A673 (cell line): ENCODE results near the gene ABR. TPM values are rescaled to one million over a fixed set of nuclear protein-coding genes. Genes with fewer than 3 reads are reported as not detected.

Experiments used
- BruUV-seq: library from RNA; stranded (reverse); fragments of 400-500 nt; replicated peaks from 2 replicates; lab custom pipeline; 2021; lab: Mats Ljungman, UMichigan
- CTCF ChIA-PET: fragments of 300-600 bp; sonication (Branson Sonifier 250); formaldehyde crosslinking; loops from one replicate; lab custom pipeline; 2022; ENCODE audit warnings: antibody characterized with exemption; lab: Charles Lee
- POLR2A ChIA-PET: fragments of 300-600 bp; sonication (Branson Sonifier 250); formaldehyde crosslinking; loops from one replicate; lab custom pipeline; 2022; ENCODE audit warnings: antibody characterized with exemption; ENCODE audit not compliant: low non-redundant PET; lab: Charles Lee
- DNase-seq: peaks from one replicate; pipeline ENCODE4 v3.0.0-alpha.2; 2015; ENCODE audit warnings: low spot score
- H3K27ac ChIP-seq: fragments of 200-600 bp; sonication (generic); 2 replicates; pipeline ENCODE4 v1.5.1; 2016; ENCODE audit warnings: mixed run types, low read depth, mild to moderate bottlenecking, mixed read lengths, antibody characterized with exemption, low read length; ENCODE audit not compliant: poor library complexity, severe bottlenecking
- H3K27me3 ChIP-seq: fragments of 200-600 bp; sonication (generic); replicated peaks from 2 replicates; pipeline ENCODE4 v1.6.1; 2017; ENCODE audit warnings: mixed run types, low read depth, mild to moderate bottlenecking, mixed read lengths, antibody characterized with exemption, low read length; ENCODE audit not compliant: insufficient read depth, poor library complexity
- H3K36me3 ChIP-seq: fragments of 200-600 bp; sonication (generic); 2 replicates; pipeline ENCODE4 v1.6.1; 2016; ENCODE audit warnings: mixed run types, mild to moderate bottlenecking, mixed read lengths, antibody characterized with exemption, low read length; ENCODE audit not compliant: insufficient read depth, poor library complexity, severe bottlenecking
- H3K4me1 ChIP-seq: fragments of 200-600 bp; sonication (generic); 2 replicates; pipeline ENCODE4 v1.6.1; 2017; ENCODE audit warnings: mixed run types, mild to moderate bottlenecking, mixed read lengths, antibody characterized with exemption, low read length; ENCODE audit not compliant: insufficient read depth, poor library complexity, severe bottlenecking
- H3K4me3 ChIP-seq: fragments of 200-600 bp; sonication (generic); 2 replicates; pipeline ENCODE4 v1.5.1; 2016; ENCODE audit warnings: low read depth, mixed run types, mild to moderate bottlenecking, mixed read lengths, low read length; ENCODE audit not compliant: poor library complexity, severe bottlenecking
- H3K9me3 ChIP-seq: fragments of 200-600 bp; sonication (generic); 2 replicates; pipeline ENCODE4 v1.6.1; 2016; ENCODE audit warnings: mixed run types, low read depth, mild to moderate bottlenecking, mixed read lengths, antibody characterized with exemption, low read length; ENCODE audit not compliant: poor library complexity, severe bottlenecking
- EZH2 ChIP-seq: fragments of 200-600 bp; sonication (generic); IDR thresholded peaks from 2 replicates; pipeline ENCODE4 v1.6.1; 2017; ENCODE audit warnings: borderline replicate concordance, low read depth, mild to moderate bottlenecking, mixed read lengths, antibody characterized with exemption, low read length; ENCODE audit not compliant: poor library complexity, severe bottlenecking
- intact Hi-C: fragments of 100-400 bp; cut with micrococcal nuclease; formaldehyde crosslinking; loops from one replicate; pipeline ENCODE4 v1.10.0; 2022; ENCODE audit not compliant: unreplicated experiment
- total RNA-seq: library from RNA; stranded (reverse); gene quantifications from 2 replicates; pipeline ENCODE4 v1.2.3, GENCODE V29; 2021
- TF ChIP-seq, protein P1 (sequence below): fragments of 300-800, 200-600 bp; sonication (generic); conservative IDR thresholded peaks from 2 replicates; pipeline ENCODE4 v1.5.1; 2017; ENCODE audit warnings: low read depth, mild to moderate bottlenecking, antibody characterized with exemption, low read length, moderate library complexity, mixed read lengths

The ABR gene
- total RNA-seq, 1 experiment from 2014 or later: 47.6 TPM

DNA sequence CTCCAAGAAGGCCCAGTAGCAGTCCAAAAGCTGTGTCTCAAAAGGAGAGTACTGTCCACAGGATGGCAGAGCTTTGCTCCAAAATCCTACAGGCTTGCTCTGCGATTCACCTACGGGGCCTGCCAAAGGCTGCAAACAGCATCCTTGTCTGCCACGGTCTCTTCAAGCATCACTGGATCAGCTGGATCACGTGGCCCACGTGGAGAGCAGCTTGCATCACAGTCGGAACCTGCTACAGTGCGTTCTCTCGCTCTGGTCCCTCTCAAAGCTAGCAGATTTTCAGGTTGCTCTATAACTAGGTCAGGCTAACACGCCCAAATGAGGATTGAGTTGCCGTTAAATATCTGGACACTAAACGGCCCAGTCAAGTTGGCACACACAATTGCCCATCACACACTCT, 191.2 kb downstream of the ABR start:
- no peak for TF ChIP-seq EZH2
- TF ChIP-seq, protein P1, sequence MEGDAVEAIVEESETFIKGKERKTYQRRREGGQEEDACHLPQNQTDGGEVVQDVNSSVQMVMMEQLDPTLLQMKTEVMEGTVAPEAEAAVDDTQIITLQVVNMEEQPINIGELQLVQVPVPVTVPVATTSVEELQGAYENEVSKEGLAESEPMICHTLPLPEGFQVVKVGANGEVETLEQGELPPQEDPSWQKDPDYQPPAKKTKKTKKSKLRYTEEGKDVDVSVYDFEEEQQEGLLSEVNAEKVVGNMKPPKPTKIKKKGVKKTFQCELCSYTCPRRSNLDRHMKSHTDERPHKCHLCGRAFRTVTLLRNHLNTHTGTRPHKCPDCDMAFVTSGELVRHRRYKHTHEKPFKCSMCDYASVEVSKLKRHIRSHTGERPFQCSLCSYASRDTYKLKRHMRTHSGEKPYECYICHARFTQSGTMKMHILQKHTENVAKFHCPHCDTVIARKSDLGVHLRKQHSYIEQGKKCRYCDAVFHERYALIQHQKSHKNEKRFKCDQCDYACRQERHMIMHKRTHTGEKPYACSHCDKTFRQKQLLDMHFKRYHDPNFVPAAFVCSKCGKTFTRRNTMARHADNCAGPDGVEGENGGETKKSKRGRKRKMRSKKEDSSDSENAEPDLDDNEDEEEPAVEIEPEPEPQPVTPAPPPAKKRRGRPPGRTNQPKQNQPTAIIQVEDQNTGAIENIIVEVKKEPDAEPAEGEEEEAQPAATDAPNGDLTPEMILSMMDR: no peak
- Histone ChIP-seq H3K9me3 (no peaks in the 10 kb centered on the region), H3K27me3 (no peaks in the 10 kb centered on the region), H3K36me3 (no peaks in the 10 kb centered on the region), H3K27ac (no peak overlapping the region), H3K4me3 (no peak overlapping the region), H3K4me1 (no peaks in the 10 kb centered on the region)
- DNase-seq: no peak
- ChIA-PET POLR2A (interaction anchor here (0.6 kb wide), 1 partner anchor 808 kb away, joined by 3 read pairs; no protein-coding TSS in a partner anchor), CTCF (interaction anchor here (0.6 kb wide), 1 partner anchor 10 kb away, joined by 5 read pairs; no protein-coding TSS in a partner anchor)
- intact Hi-C loops: no loop called here
- BruUV-seq: no TSS peak

- Histone ChIP-seq H3K4me1 (no peaks in the 10 kb centered on the region), H3K9me3 (no peaks in the 10 kb centered on the region), H3K4me3 (no peak overlapping the region), H3K27ac (no peak overlapping the region), H3K36me3 (no peaks in the 10 kb centered on the region), H3K27me3 (no peaks in the 10 kb centered on the region)
- ChIA-PET CTCF (interaction anchor here (0.6 kb wide), 1 partner anchor 11 kb away, joined by 5 read pairs; no protein-coding TSS in a partner anchor), POLR2A (no interaction called here)
- DNase-seq: no peak
- BruUV-seq: no TSS peak
- TF ChIP-seq, protein P1: no peak
- TF ChIP-seq EZH2: no peak
- intact Hi-C loops: no loop called here
Measured at GRCh38 chr17:987931-988330, 191.8 kb downstream of the ABR start.

GRCh38 chr17:986322-986929, 193.4 kb downstream of the ABR start:
- TF ChIP-seq, protein P1: no peak
- no peak for TF ChIP-seq EZH2
- ChIA-PET CTCF (no interaction called here), POLR2A (no interaction called here)
- Histone ChIP-seq H3K9me3 (no peaks in the 10 kb centered on the region), H3K27me3 (no peaks in the 10 kb centered on the region), H3K27ac (no peak overlapping the region), H3K4me1 (no peaks in the 10 kb centered on the region), H3K4me3 (no peak overlapping the region), H3K36me3 (no peaks in the 10 kb centered on the region)
- intact Hi-C loops: no loop called here
- BruUV-seq: no TSS peak
- DNase-seq: no peak
